ENCODE results near the gene TMEM120B.
A peak's percentile ranks its signal among the peaks of the same experiment; 100 is the strongest.

The TMEM120B gene

GRCh38 chr12:121668750-121669520 is 43.6 kb upstream of the TMEM120B start:
- Histone ChIP-seq H3K4me2 (ENCODE audit: low read length) (no peak overlapping the region), H3K27me3 (ENCODE audit: control insufficient read depth, low read length) (no peaks in the 10 kb centered on the region), H3K79me2 (ENCODE audit: control insufficient read depth, low read length) (peaks cover 35% of the 10 kb centered on the region), H3K9me2 (replicated peaks; ENCODE audit: control insufficient read depth, low read length) (no peaks in the 10 kb centered on the region), H3K9me3 (ENCODE audit: control insufficient read depth, insufficient read depth, low read length) (no peaks in the 10 kb centered on the region), H3K36me3 (ENCODE audit: control insufficient read depth, low read length) (peaks cover 27% of the 10 kb centered on the region), H4K20me1 (ENCODE audit: control insufficient read depth, insufficient read depth, low read depth, low read length) (no peaks in the 10 kb centered on the region; the same call in 1 of the 2 replicates), H3K4me3 (ENCODE audit: low read length) (no peak overlapping the region), H3K4me1 (ENCODE audit: control insufficient read depth, low read length) (peaks cover 41% of the 10 kb centered on the region), H3K27ac (ENCODE audit: low read depth, low read length) (no peak overlapping the region), H3F3A (ENCODE audit: control insufficient read depth, insufficient read depth) (peaks cover 20% of the 10 kb centered on the region; the same call in 1 of the 2 replicates)
- no peak for TF ChIP-seq EZH2phosphoT487 (IDR thresholded peaks at IDR 0.05; ENCODE audit: borderline replicate concordance, low read length)
- TF ChIP-seq CTCF (IDR thresholded peaks at IDR 0.05; ENCODE audit: low read depth, low read length, poor library complexity, severe bottlenecking): peak; percentile 78

GRCh38 chr12:121669521-121669900 is 43.0 kb upstream of the TMEM120B start, which contains the start of gene MORN3:
TSS of gene MORN3 (minus strand) at chr12:121669654. CDS start at chr12:121669483, 171 bp downstream.
- H3K4me1 ChIP-seq (ENCODE audit: control insufficient read depth, low read length): peaks cover 41% of the 10 kb centered on the region
- peaks cover 20% of the 10 kb centered on the region; the same call in 1 of the 2 replicates for H3F3A ChIP-seq (ENCODE audit: control insufficient read depth, insufficient read depth)
- peaks cover 30% of the 10 kb centered on the region for H3K79me2 ChIP-seq (ENCODE audit: control insufficient read depth, low read length)
- H3K27me3 ChIP-seq (ENCODE audit: control insufficient read depth, low read length): no peaks in the 10 kb centered on the region
- peaks cover 23% of the 10 kb centered on the region for H3K36me3 ChIP-seq (ENCODE audit: control insufficient read depth, low read length)
- no peaks in the 10 kb centered on the region for H3K9me2 ChIP-seq (replicated peaks; ENCODE audit: control insufficient read depth, low read length)
- H3K4me2 ChIP-seq (ENCODE audit: low read length): no peak within 1 kb of the TSS
- TF ChIP-seq EZH2phosphoT487 (IDR thresholded peaks at IDR 0.05; ENCODE audit: borderline replicate concordance, low read length) (no peak), CTCF (IDR thresholded peaks at IDR 0.05; ENCODE audit: low read depth, low read length, poor library complexity, severe bottlenecking) (no peak)
- H4K20me1 ChIP-seq (ENCODE audit: control insufficient read depth, insufficient read depth, low read depth, low read length): no peaks in the 10 kb centered on the region; the same call in 1 of the 2 replicates
- H3K4me3 ChIP-seq (ENCODE audit: low read length): no peak within 1 kb of the TSS
- H3K9me3 ChIP-seq (ENCODE audit: control insufficient read depth, insufficient read depth, low read length): no peaks in the 10 kb centered on the region
- no peak within 1 kb of the TSS for H3K27ac ChIP-seq (ENCODE audit: low read depth, low read length)

- Histone ChIP-seq H3K4me2 (ENCODE audit: low read length) (peak overlapping the region; percentile 73), H3K4me3 (ENCODE audit: low read length) (peak overlapping the region; percentile 65), H4K20me1 (ENCODE audit: control insufficient read depth, insufficient read depth, low read depth, low read length) (no peaks in the 10 kb centered on the region; the same call in 1 of the 2 replicates), H3K9me3 (ENCODE audit: control insufficient read depth, insufficient read depth, low read length) (no peaks in the 10 kb centered on the region), H3K9me2 (replicated peaks; ENCODE audit: control insufficient read depth, low read length) (no peaks in the 10 kb centered on the region), H3K4me1 (ENCODE audit: control insufficient read depth, low read length) (peaks cover 21% of the 10 kb centered on the region), H3K27ac (ENCODE audit: low read depth, low read length) (no peak overlapping the region), H3F3A (ENCODE audit: control insufficient read depth, insufficient read depth) (peaks cover 14% of the 10 kb centered on the region; the same call in 1 of the 2 replicates), H3K36me3 (ENCODE audit: control insufficient read depth, low read length) (peaks cover 11% of the 10 kb centered on the region), H3K79me2 (ENCODE audit: control insufficient read depth, low read length) (peaks cover 9% of the 10 kb centered on the region), H3K27me3 (ENCODE audit: control insufficient read depth, low read length) (no peaks in the 10 kb centered on the region)
- TF ChIP-seq CTCF (IDR thresholded peaks at IDR 0.05; ENCODE audit: low read depth, low read length, poor library complexity, severe bottlenecking): no peak
These were observed 39.5 kb upstream of the TMEM120B start for GRCh38 chr12:121673013-121673511.

All from DOHH2 (cell line).